ENCODE data around the gene WRAP73. TPM values are rescaled to one million over a fixed set of nuclear protein-coding genes. Genes with fewer than 3 reads are reported as not detected.
A peak's percentile ranks its signal among the peaks of the same experiment; 100 is the strongest.

WRAP73 gene
- polyA plus RNA-seq, 2 of the 4 experiments (the other 2 are of a cell fraction), result 15.4 to 16.1 TPM

DNA sequence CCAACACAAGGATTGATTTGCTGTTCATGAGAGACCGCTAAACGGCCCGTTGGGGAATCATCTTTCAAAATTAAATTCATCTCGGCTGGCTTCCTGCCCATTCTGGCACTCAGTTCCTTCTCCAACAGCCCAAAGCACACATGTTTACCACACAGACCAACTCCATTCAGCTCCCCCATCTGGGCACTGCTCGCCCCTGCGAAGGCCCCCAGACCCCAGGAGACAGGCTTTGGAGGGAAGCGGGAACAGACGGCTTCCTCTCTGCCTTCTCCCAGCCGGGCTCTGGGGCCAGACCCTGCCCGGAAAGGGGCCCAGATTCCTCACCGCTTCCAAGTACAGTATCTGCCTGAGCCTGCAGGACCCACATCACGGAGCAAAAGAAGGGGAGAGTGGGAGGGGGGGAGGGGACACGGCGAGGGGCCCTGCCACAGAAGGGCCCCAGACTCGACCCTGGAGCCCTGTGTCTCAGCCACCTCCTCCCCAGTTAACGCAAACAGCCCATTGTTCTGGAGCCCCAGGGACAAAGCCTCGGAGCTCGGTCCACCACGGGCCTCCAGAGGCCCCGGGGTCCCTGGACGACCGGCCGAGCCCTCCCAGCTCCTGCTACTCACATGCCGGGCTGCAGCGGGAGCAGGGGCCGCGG lies 39.3 kb downstream of the WRAP73 start:
- 65% methylated on average over 13 of the region's 27 CpGs for WGBS (ENCODE audit: missing lambda C conversion rate)
- Histone ChIP-seq H3K4me2 (peak overlapping the region; percentile 95), H3K27ac (peak overlapping the region; percentile 30 to 83; a peak in 3 of 6 replicates), H3K4me1 (peaks cover 32% of the 10 kb centered on the region), H3K9me3 (no peaks in the 10 kb centered on the region), H3K4me3 (peak overlapping the region; percentile 57)
- CTCF ChIA-PET, result interaction anchor here (1.0 to 2.4 kb wide), 4 partner anchors 10 to 158 kb away, joined by 3 to 9 read pairs (median 6); no protein-coding TSS in a partner anchor
- TF ChIP-seq NPAS2 (CRISPR knock-in tag; IDR thresholded peaks at IDR 0.05; ENCODE audit: borderline replicate concordance) (no peak), RFX5 (IDR thresholded peaks at IDR 0.05) (no peak), HEYL (CRISPR knock-in tag; IDR thresholded peaks at IDR 0.05) (no peak), CBX2 (IDR thresholded peaks at IDR 0.05; ENCODE audit: borderline replicate concordance, low read depth) (no peak), GATA3 (IDR thresholded peaks at IDR 0.05; ENCODE audit: borderline replicate concordance) (no peak), CBX8 (IDR thresholded peaks at IDR 0.05) (no peak), JUN (IDR thresholded peaks at IDR 0.05) (no peak), FOSL2 (IDR thresholded peaks at IDR 0.05) (no peak), FOSL2 (CRISPR knock-in tag; IDR thresholded peaks at IDR 0.05) (no peak), MAZ (IDR thresholded peaks at IDR 0.05; ENCODE audit: borderline replicate concordance, low read depth, low read length) (no peak), ZC3H11A (IDR thresholded peaks at IDR 0.05) (no peak), KDM1A (IDR thresholded peaks at IDR 0.05; ENCODE audit: low read depth) (no peak), POLR2AphosphoS2 (conservative IDR thresholded peaks at IDR 0.05; ENCODE audit: low read length) (no peak), RNF2 (IDR thresholded peaks at IDR 0.05; ENCODE audit: borderline replicate concordance, low read depth) (no peak)
- TF ChIP-seq, protein P1, sequence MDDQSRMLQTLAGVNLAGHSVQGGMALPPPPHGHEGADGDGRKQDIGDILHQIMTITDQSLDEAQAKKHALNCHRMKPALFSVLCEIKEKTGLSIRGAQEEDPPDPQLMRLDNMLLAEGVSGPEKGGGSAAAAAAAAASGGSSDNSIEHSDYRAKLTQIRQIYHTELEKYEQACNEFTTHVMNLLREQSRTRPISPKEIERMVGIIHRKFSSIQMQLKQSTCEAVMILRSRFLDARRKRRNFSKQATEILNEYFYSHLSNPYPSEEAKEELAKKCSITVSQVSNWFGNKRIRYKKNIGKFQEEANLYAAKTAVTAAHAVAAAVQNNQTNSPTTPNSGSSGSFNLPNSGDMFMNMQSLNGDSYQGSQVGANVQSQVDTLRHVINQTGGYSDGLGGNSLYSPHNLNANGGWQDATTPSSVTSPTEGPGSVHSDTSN (IDR thresholded peaks at IDR 0.05), result no peak
- TF ChIP-seq, protein P2, sequence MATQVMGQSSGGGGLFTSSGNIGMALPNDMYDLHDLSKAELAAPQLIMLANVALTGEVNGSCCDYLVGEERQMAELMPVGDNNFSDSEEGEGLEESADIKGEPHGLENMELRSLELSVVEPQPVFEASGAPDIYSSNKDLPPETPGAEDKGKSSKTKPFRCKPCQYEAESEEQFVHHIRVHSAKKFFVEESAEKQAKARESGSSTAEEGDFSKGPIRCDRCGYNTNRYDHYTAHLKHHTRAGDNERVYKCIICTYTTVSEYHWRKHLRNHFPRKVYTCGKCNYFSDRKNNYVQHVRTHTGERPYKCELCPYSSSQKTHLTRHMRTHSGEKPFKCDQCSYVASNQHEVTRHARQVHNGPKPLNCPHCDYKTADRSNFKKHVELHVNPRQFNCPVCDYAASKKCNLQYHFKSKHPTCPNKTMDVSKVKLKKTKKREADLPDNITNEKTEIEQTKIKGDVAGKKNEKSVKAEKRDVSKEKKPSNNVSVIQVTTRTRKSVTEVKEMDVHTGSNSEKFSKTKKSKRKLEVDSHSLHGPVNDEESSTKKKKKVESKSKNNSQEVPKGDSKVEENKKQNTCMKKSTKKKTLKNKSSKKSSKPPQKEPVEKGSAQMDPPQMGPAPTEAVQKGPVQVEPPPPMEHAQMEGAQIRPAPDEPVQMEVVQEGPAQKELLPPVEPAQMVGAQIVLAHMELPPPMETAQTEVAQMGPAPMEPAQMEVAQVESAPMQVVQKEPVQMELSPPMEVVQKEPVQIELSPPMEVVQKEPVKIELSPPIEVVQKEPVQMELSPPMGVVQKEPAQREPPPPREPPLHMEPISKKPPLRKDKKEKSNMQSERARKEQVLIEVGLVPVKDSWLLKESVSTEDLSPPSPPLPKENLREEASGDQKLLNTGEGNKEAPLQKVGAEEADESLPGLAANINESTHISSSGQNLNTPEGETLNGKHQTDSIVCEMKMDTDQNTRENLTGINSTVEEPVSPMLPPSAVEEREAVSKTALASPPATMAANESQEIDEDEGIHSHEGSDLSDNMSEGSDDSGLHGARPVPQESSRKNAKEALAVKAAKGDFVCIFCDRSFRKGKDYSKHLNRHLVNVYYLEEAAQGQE (IDR thresholded peaks at IDR 0.05), result no peak
- TF ChIP-seq, protein P3, sequence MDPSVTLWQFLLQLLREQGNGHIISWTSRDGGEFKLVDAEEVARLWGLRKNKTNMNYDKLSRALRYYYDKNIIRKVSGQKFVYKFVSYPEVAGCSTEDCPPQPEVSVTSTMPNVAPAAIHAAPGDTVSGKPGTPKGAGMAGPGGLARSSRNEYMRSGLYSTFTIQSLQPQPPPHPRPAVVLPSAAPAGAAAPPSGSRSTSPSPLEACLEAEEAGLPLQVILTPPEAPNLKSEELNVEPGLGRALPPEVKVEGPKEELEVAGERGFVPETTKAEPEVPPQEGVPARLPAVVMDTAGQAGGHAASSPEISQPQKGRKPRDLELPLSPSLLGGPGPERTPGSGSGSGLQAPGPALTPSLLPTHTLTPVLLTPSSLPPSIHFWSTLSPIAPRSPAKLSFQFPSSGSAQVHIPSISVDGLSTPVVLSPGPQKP (IDR thresholded peaks at IDR 0.05; ENCODE audit: low read depth, low read length), result no peak
- peak; percentile 5 to 10; a peak in 3 of 6 replicates for ATAC-seq
- no peak for FAIRE-seq
- DNase-seq (ENCODE audit: low read depth in 1 of 2, low spot score in 1 of 2), result no peak
- POLR2A ChIA-PET, result no interaction called here

DNA sequence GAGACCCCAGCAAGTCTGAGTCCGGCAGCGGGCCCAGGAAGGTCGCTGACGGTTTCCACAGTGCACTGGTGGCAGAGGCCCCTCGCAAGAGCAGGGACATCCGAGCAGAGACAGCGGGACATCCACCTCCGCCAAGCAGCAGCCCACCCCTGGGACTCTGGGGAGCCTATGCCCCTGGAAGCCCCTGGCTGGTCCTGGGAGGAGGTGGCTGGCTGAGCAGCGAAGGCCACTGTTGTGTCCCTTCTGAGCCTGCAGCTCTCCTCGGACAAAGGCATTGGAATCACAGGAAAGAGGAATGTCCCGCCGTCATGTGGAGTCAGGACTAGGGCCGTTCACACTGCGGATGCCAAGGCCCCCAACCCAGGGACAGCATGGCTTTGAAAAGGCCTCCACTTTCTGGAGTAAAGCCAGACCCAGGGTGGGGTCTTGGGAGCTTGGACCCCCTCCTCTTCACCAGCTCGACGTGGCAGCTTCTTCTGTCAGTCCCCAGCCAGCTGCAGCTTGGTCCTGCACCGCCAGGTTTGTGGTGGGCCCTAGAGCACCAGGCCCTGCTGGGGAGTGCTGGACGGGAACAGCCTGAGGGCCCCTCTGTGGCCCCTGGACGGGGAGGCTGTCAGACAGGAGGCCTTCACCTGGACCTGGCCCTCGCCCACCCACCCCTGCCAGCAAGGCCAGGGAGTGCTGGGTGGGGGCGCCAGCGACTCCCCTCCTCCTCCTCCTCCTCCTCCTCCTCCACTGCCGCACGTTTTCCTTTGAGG lies 40.0 kb downstream of the WRAP73 start:
- no peak overlapping the region for H3K4me3 ChIP-seq
- H3K4me2 ChIP-seq, result no peak overlapping the region
- POLR2A ChIA-PET, result no interaction called here
- peaks cover 32% of the 10 kb centered on the region for H3K4me1 ChIP-seq
- TF ChIP-seq ZSCAN20 (CRISPR knock-in tag; IDR thresholded peaks at IDR 0.05), result no peak
- TF ChIP-seq FOSB (CRISPR knock-in tag; IDR thresholded peaks at IDR 0.05), result no peak
- TF ChIP-seq CBX8 (IDR thresholded peaks at IDR 0.05), result no peak
- no peak for TF ChIP-seq HOXB13 (CRISPR knock-in tag; IDR thresholded peaks at IDR 0.05; ENCODE audit: low read depth)
- TF ChIP-seq POLR2A (IDR thresholded peaks at IDR 0.05; ENCODE audit: low read length), result no peak
- TF ChIP-seq CHD4 (IDR thresholded peaks at IDR 0.05; ENCODE audit: borderline replicate concordance), result no peak
- no peak for TF ChIP-seq HOXB5 (CRISPR knock-in tag; IDR thresholded peaks at IDR 0.05)
- TF ChIP-seq TP53 (CRISPR knock-in tag; IDR thresholded peaks at IDR 0.05), result no peak
- no peak for TF ChIP-seq RFX5 (IDR thresholded peaks at IDR 0.05)
- WGBS (ENCODE audit: missing lambda C conversion rate), result 86% methylated on average over 11 of the region's 24 CpGs
- ATAC-seq, result no peak
- H3K9me3 ChIP-seq, result no peaks in the 10 kb centered on the region
- no peak for FAIRE-seq
- H3K27ac ChIP-seq, result no peak overlapping the region
- CTCF ChIA-PET, result interaction anchor here (1.0 to 2.4 kb wide), 4 partner anchors 10 to 157 kb away, joined by 3 to 9 read pairs (median 6); no protein-coding TSS in a partner anchor
- no peak for DNase-seq (ENCODE audit: low read depth in 1 of 2, low spot score in 1 of 2)
